ENCODE results near the gene NLK. TPM values are rescaled to one million over a fixed set of nuclear protein-coding genes. Genes with fewer than 3 reads are reported as not detected.
A peak's percentile ranks its signal among the peaks of the same experiment; 100 is the strongest.
"Not testable (repeated sequence)": the region's sequence is repeated elsewhere in the genome, so short reads cannot be mapped to it uniquely, and the experiment has no call there.

Gene NLK
- total RNA-seq, 1 donor from 2014 or later, result 31.9 TPM

GRCh38 chr17:28194382-28194781, 151.9 kb downstream of the NLK start:
- DNase-seq (ENCODE audit: low read depth in 2 of 2), result no peak

GRCh38 chr17:28196636-28197035, 154.2 kb downstream of the NLK start:
- no peak for DNase-seq (ENCODE audit: low read depth in 2 of 2)

GRCh38 chr17:28199115-28199514, 156.6 kb downstream of the NLK start:
- no peak for DNase-seq (ENCODE audit: low read depth in 2 of 2)

GRCh38 chr17:28199728-28200127, 157.3 kb downstream of the NLK start:
- no peak for DNase-seq (ENCODE audit: low read depth in 2 of 2)

GRCh38 chr17:28201315-28201714, 158.8 kb downstream of the NLK start:
- DNase-seq (ENCODE audit: low read depth in 2 of 2), result no peak

GRCh38 chr17:28204244-28204643, 161.8 kb downstream of the NLK start:
- DNase-seq (ENCODE audit: low read depth in 2 of 2), result no peak

GRCh38 chr17:28204751-28205150, 162.3 kb downstream of the NLK start:
- peak in 1 of 2 donors; percentile 29 for DNase-seq (ENCODE audit: low read depth in 2 of 2)

GRCh38 chr17:28206292-28206691, 163.8 kb downstream of the NLK start:
- DNase-seq (ENCODE audit: low read depth in 2 of 2), result no peak

- no peak for DNase-seq (ENCODE audit: low read depth in 2 of 2)
These were observed 169.3 kb downstream of the NLK start for GRCh38 chr17:28211811-28212210.

GRCh38 chr17:28213578-28213977, 171.1 kb downstream of the NLK start:
- not testable (repeated sequence) for DNase-seq (ENCODE audit: low read depth in 2 of 2)

- no peak for DNase-seq (ENCODE audit: low read depth in 2 of 2)
These were observed 173.6 kb downstream of the NLK start for GRCh38 chr17:28216052-28216451.

GRCh38 chr17:28216528-28216927, 174.1 kb downstream of the NLK start:
- peak in 1 of 2 donors; percentile 29 for DNase-seq (ENCODE audit: low read depth in 2 of 2)

- DNase-seq (ENCODE audit: low read depth in 2 of 2), result no peak
These were observed 177.3 kb downstream of the NLK start for GRCh38 chr17:28219771-28220170.

GRCh38 chr17:28221751-28222414, 179.4 kb downstream of the NLK start:
- no peak for DNase-seq (ENCODE audit: low read depth in 2 of 2)

- no peak for DNase-seq (ENCODE audit: low read depth in 2 of 2)
These were observed 182.8 kb downstream of the NLK start for GRCh38 chr17:28225271-28225670.

GRCh38 chr17:28225867-28226266, 183.4 kb downstream of the NLK start:
- no peak for DNase-seq (ENCODE audit: low read depth in 2 of 2)

GRCh38 chr17:28226563-28227315, 184.3 kb downstream of the NLK start:
- no peak for DNase-seq (ENCODE audit: low read depth in 2 of 2)

GRCh38 chr17:28227316-28228108, 185.0 kb downstream of the NLK start:
- DNase-seq (ENCODE audit: low read depth in 2 of 2), result peak in 1 of 2 donors; percentile 19

- no peak for DNase-seq (ENCODE audit: low read depth in 2 of 2)
These were observed 185.8 kb downstream of the NLK start for GRCh38 chr17:28228109-28228840.

- DNase-seq (ENCODE audit: low read depth in 2 of 2), result no peak
These were observed 186.7 kb downstream of the NLK start for GRCh38 chr17:28228986-28229729.

GRCh38 chr17:28230011-28230410, 187.5 kb downstream of the NLK start:
- DNase-seq (ENCODE audit: low read depth in 2 of 2), result no peak
